DMS53 treated with DMSO at 0.1 percent for 48 hours (cell line): ENCODE measurements around the gene CYB5R3.

ENCODE experiments used
- DNase-seq: peaks from one replicate; lab custom pipeline; 2025; ENCODE audit not compliant: unreplicated experiment; lab: John Stamatoyannopoulos, UW

Gene CYB5R3

DNA sequence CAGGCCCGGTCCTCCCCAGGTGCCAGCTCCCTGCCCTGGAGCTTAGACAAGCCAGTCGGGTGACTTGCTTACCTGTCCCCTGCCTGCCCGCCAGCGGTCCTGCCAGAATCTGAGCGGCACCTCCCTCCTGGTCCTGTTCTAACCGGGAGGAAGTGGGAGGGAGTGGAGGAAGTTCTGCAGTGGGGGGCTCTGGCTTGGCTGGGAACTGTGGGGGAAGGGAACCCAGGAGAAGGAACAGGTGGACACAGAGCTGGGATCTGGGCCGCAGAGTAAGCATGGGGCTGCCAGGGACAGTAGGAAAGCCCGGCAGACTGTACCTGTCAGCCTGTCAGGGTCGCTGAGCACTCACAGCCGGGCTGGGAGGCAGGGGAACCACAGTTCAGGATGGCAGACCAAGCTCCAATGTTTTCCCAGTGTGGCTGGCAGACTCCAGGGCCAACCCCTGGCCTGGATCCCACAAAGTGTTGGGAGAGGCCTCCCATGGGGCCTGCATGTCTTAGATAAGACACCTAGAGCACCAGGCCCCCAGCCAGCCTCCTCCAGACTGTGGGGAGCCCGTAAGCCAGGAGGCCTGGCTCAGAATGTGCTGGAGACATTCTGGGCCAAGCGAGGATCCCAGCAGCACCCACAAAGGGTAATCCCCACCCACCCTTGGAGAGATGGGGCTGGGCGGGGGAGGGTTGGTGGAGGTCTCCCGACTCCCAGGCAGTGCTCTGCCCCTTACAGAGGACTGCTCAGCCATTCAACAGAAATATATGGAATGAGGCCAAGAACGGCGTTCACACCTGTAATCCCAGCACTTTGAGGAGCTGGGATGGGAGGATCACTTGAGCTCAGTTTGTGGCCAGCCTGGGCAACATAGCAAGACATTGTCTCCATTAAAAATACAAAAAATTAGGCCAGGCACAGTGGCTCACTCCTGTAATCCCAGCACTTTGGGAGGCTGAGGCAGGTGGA lies 2.3 kb downstream of the CYB5R3 start:
- DNase-seq, result no peak

DNA sequence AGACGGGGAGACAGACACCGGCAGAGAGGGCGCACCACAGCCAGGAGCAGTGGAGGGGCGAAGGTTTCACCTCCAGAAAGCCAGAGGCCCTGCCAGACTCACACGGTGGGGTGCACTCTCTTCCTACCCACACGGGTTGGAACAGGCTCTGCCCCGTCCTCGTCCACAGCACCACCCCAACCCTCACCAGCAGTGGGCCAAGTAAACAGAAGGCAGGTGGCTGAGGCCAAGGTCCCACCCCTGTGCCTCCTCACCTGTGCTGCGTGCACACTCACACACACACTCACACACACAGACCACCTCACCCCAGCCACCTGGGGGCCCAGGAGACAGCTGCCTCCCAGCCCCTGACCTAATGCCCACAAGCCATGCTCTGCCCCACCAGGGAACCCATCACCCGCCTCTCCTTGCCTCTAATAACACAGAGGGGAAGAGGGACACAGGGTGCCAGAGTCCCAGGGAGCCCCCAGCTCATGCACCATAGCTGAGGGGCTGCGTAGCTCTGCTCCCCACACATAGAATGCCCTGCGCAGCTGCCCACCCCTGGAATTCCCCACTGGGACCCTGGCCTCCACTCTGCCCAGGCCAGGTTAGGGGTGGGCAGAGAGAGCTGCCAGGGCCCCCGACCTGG lies 3.1 kb downstream of the CYB5R3 start:
- DNase-seq, result no peak

DNA sequence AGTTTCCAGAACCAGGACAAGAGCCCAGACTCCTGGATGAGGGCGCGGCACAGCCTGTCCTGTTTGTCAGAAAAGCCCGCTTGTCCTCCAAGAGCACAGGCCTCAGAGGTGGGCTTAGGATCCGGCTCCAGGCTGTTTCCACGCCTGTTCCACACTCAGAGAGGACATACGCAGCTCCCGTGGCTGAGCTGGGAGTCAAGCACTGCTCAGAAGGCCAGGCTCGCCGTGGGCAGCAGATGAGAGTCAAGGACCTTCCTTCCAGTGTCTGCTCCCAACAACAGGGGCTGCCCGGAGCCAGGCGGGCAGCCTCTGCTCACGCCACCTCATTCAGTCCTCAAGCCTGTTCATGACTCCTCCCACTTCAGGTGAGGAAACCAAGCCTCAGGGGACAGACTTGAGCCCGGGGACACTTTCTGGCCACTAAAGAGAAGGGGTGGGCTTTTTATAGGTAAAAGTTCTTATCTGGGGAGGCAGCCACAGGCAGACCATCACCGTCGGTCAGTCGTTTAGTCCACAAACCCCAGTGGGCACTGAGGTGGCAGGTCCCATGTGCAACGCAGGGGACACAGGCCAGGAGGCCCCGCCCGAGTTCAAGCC lies 3.8 kb downstream of the CYB5R3 start:
- no peak for DNase-seq

DNA sequence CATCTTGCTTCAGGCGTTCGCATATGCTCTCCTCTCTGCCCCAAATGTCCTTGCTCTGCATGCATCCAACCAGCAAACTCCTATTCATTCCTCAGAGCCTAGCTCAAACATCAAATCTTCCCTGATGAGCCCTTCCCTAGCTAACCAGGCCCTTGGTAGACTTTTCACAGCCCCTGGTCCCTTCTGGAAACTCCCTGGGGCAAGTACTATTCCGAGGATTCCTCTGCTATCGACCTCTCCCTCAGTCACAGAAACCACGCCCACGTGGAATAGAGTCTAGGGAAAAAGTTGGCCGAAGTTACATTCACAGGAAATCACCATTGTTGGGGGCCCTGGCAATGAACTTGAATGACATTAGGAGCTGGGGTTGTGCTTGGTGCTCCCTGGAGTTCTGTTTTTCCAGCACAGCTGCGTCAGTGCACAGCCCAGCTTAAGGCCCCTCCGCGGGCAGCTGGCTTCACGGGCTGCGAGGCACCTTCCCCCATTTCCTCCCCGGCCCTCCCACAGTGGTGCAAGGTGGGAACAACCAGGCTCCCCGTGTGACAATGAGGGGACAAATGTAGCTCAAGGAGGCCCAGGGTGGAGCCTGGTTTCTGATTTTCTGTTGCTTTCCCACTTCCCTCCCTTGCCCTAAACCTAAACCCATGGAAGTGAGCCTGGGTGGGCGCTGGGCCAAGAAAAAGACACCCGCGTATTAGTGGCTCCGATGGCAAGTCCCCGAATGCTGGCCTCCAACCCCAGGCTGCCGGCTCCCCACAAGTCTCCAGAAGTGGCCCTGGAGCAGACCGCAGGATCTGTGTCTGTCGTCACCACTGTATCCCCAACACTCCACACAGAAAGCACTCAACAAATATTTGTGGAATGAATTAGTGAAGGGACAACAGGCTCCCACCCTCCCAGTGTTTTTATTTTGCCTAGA lies 4.5 kb downstream of the CYB5R3 start:
- DNase-seq, result no peak

DNA sequence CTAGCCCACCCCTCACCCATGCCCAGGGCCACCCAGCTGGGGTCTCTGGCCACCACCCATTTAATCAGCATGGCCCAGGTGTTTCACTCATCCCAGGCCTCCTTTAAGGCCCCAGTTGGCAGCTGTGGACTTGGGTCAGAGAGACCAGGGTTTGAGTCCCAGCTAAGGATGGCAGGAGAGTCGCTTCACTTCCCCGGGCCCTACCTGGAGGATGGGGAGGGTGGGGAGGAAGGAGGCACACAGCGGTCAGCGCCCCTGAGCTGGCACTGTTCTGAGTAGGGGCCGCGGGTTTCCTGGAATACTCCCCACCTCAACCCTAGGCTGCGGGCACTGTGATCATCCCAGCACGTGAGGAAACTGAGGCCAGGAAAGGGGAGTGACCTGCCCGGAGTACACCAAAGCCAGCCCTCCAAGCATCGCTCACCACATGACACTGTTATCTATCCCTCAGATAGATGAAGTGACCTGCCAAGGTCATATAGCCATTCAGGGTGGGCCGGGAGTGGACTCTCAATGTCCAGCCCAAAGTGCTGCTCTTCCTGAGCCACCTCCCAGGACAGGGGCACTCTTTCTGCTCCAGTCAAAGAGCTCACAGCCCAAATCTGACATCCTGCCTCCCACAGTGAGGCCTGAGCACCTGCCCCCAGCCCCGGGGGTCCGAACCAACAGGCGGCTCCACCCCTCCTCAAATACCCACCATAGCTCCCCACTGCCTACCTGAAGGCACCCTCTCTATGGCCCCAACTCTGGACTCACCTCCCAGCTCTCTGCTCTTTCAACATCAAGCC lies 5.4 kb downstream of the CYB5R3 start:
- no peak for DNase-seq

DNA sequence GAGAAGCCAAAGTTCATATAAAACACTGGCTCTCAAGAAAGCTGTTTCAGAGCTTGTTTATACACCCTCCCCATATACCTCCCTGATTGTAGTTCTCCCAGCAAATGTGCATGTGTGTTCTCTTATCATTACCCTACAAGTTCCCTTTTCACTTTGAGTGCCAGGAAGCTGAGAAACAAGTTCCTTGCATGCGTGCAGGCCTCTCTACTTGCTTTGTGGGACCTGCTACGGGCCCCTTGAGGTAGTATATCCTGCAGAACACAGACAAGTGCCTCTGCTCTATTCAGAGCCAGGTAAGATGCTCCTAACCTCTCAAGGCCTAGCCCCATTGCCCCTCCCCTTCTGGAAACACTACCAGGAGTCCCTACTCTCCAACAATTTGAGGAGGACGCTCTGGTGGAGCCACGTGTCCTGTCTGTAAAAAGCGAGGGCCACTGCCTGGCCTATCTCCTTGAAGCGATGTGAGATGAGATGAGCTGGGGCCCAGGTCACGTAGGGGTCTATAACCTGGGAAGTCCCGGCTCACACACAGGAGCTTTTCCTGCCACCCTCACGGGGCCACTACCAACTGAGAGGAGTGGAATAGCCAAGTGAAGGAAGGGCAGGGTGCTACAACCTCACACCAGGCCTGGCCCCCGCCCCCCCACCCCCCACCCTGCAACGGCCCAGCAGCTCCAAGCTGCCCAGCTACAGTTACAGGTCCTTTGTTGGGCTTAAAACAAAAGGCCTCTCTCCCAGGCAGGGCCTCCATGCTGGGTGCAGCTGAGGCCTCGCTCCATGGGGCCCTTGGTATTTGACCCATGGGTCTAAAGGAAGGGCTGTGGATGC lies 6.2 kb downstream of the CYB5R3 start:
- DNase-seq, result no peak

DNA sequence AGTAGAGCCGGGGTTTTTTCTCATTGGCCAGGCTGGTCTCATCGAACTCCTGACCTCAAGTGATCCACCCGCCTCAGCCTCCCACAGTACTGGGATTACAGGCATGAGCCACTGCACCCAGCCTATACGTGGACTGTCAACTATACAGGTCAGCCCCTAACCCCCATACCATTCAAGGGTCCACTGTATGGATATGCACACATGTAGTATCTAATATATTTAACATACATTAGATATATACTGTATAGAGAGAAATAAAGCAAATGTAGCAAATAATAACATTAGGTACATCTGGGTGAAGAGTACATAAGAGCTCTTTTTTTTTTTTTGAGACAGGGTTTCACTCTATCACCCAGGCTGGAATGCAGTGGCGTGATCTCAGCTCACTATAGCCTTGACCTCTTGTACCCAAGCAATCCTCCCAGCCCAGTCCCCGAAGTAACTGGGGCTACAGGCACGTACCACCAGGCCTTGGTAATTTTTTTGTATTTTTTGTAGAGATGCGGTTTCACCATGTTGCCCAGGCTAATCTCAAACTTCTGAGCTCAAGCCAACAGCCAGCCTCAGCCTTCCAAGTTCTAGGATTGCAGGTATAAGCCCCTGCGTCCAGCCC lies 7.3 kb downstream of the CYB5R3 start:
- DNase-seq, result no peak

DNA sequence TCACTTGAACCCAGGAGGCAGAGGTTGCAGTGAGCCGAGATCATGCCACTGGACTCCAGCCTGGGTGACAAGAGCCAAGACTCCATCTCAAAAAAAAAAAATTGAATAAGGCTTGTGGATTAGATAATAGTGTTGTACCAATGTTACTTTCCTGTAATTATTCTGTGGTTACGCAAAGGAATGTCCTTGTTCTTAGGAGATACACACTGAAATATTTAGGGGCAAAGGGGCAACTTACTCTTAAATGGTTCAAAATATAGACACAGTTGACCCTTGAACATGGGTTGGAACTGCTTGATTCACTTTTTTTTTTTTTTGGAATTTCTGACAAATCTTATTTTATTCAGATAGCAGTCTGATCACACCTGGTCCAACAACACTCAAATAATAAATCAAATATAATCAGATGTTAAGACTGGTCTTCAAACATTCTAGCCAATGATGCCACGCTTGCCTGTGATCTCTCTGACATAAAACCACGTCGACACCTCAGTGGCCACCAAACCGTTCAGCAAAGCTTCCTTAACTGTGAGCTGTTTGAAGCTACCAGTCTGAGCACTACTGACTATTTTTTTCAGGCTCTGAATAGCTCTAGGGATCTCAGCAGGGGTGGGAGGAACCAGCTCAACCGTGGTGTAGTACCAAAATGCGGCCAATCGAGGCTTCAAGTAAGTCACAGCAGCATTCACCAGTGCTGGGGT lies 9.5 kb downstream of the CYB5R3 start:
- DNase-seq, result no peak

DNA sequence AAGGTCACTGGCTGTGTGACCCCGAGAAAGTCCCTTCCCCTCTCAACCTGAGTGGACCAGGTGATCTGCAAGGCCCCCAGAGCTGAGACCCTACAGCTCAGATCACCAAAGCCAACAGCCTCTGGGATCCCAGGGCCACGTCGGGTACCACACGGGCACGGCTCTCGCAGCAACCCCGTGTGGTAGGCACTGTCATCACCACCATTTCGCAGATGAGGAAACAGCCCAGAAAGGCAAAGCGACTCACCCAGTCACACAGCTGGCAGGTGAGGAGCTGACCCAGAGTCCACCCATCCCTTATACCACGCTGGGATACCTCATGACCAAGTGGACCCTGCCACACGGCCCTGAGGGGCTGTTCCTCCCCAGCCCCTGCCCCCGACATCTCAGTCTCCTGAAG lies 11.6 kb downstream of the CYB5R3 start:
- DNase-seq, result no peak

DNA sequence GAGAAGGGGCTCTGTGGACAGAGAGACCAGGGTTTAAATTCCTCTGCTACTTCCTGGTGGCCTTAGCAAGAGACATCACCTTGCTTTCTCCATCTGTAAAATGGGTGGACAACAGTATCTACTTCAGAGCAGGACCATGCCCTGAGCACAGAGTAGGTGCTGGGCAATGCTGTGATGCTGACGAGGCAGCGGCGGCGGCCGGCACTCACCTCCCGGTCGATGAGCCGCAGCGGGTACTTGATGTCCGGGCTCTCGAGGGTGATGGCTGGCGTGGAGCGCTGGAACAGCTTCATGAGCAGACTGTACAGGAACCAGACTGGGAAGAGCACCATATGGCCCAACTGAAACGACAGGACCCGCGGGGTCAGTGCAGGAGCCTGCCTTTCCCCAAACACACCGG lies 12.7 kb downstream of the CYB5R3 start:
- DNase-seq, result no peak

DNA sequence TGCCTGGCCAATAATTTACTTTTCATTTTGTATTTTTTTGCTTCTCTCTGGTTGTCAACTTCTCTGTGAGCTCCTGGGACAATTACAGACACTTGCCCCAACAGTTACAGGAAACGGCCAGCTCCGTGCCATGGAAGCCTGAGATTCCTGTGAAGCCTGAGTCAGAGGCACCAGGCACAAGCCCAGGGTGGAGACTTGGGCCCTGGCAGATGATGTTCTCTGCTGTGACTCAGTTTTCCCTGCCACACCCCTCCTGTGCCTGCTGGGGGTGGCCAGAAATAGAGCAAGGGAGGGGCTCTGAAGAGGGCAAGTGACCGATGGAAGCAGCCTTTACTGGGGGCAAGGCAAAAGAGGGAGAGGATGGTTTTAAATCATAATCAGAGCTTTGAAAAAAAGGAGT lies 13.7 kb downstream of the CYB5R3 start:
- no peak for DNase-seq

DNA sequence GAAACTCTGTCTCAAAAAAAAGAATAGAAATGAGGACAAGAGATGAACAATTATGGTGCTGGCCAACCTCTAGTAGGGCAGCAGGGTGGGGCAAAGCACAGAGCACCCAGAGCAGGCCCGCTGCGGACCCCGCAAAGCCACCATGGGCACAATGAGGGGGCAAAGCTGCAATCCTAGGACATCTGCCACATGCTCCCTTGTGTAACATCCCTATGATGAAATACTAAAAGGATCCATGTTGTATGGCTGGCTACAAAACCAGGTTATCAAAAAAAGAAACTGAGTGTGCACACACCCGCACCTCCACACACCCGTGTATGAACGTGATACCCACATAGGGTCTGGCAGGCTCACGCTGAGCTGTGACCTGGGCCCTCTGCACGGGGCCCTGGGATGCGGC lies 16.2 kb downstream of the CYB5R3 start:
- DNase-seq, result no peak

DNA sequence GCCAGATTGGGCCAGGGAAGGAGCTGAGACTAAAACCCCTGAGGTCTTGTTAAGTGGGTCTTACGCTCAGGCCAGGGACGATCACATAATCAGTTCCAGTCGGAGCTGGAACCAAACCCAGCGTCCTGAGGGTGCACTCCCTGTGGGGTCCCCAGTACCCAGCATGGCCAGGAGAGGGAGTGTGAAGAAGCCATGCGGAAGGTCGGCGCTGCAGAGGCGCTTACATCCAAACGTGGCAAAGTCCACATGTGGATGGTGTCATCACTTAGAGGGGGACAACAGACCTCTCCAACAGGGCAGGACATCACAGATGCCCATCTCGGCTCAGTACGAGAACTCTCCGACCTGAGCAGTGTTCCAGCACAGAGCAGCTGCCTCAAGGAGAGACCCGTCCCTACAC lies 17.1 kb downstream of the CYB5R3 start:
- DNase-seq, result no peak

DNA sequence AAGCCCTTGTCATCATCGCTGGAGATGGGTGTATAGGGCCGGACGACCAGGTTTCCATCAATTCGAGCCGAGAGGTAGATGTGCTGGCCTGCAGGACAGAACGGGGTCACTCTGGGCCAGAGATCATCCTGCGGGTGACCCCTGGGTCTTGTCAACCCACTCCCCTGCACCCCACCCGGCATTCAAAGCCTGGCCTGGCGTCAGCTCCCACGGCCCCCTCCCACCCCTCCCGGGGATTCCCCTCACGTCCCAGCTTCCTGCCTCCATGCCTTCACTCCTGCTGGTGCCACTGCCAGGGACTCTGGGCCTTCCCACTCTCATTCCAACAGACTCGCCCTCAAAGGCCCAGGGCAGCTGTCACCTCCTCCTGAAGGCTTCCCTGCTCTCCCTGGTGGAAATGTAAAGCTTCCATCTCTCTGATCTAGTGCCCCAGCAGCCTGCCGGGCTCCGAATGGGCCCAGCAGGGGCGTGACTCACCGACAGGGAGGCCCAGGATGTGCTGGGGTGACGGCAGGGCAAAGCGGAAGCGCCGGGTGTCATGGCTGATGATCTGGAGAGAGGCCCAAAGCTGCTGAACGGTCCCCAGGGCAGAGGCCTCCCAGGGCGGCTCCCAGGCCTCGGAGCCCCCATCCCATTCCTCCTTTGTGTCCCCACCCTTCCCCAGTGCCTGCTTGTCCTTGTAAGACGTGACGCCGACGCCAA lies 18.1 kb downstream of the CYB5R3 start:
- DNase-seq, result no peak

DNA sequence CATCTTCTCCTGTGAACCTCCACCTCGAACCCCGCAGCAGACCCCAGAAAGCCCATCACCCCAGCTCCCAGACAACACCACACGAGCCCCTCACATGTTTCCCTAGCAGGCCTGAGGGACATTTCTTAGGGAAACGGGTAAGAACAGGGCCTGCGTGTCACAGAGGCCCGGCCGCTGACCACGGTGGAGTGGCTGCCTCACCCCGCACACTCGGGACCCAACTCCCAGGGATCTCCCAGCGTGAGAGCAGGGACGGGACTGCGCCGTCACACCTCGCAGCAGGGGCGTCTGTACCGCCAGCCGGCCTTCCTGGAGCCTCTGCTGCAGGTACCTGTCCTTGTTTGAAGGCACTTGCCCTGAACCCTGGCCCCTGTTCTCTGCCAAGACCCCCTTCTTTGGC lies 19.0 kb downstream of the CYB5R3 start:
- no peak for DNase-seq

DNA sequence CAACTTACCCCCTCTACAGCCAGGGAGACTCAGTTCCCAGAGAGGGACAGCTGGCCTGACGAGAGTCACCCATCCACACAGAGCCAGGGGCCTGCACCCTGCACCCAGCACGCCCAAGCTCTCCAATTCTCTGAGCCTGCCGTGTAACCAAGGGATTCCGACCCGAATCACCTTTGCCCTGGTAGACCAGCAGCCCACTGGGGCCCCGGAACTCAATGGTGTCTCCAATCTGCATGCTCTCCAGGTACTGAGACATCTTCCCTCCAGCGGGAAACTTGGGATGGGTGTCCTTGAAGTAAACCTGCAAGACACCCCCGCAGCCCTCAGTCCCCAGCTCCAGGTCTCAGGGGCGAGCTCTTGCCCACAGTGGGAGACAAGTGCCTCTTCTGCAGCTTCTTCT lies 21.2 kb downstream of the CYB5R3 start:
- no peak for DNase-seq

DNA sequence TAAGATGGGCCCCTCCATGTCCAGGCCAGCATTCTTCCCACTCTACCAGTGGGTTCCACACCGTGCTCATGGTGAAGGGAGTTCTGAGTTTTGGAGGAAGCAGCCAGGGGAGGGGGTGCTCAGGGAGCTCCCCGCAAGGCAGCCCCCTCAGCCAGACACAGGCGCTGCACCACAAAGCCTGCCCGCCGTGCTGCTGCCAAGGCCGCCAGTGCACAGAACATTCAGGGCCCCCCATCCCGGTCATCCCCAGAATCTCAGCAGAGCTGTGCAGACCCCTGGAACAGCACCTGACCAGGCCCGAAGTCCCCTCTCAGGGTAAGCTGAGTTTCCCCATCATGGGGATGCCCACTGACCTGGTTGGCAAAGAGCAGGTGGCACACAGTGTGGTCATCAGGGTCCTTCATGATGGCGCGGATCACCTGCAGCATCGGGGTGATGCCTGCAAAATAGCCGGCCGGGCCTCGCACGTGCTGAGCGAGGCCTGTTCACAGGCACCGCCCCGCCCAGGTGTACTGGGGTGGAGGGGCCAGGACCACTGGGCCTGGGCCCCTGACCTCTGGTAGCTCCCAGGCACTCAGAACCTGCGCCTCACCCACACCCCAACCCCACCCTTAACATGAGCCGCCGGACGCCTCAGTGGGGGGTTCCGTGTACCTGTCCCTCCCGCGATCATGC lies 22.1 kb downstream of the CYB5R3 start:
- no peak for DNase-seq
